ENCODE measurements around the gene CRTAC1.
A peak's percentile ranks its signal among the peaks of the same experiment; 100 is the strongest.

CRTAC1 gene

GRCh38 chr10:97920865-97921264, 109.6 kb downstream of the CRTAC1 start:
- DNase-seq: no peak

- no peak for DNase-seq
Observed at GRCh38 chr10:97919012-97919411, 111.4 kb downstream of the CRTAC1 start.

DNA sequence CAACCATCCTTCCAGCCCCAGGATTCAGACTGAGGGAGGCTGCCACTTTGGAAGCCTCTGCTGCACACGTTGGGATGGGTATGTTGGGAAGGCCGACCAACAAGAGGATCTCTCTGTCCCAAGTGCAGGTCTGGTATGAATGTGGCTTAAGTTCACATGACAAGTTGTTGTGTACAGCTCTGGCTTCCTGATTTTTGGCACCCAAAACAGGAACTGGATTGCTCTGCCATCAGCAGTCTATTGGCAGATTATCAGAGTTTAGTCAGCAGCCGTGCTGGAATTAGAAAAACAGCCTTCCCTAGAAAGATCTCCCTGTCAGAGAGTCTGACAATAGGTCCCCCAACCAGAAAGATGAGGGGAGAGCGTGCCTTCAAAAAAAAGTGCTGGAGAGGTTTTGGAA, 113.8 kb downstream of the CRTAC1 start:
- no peak for DNase-seq

- DNase-seq: no peak
Observed at GRCh38 chr10:97915346-97916131, 114.9 kb downstream of the CRTAC1 start.

DNA sequence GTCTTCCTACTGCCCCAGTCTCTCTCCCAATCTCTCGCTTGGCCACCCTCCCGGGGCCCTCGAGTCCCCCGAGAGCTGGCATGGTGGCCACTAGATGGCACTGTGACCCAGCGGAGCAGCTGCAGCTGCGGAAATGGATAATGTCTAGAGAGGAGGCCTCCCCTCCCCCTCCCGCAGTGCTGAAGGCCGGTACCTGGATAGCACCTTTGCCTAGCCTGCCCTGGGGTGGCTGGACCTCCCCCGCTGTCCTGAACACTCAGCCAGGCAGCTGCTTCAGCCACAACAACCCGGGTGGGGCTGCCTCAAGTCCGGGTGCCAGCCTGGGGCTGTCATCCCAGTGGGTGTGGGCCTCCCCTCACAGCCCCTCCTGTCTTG, 115.6 kb downstream of the CRTAC1 start:
- DNase-seq: peak; percentile 23

DNA sequence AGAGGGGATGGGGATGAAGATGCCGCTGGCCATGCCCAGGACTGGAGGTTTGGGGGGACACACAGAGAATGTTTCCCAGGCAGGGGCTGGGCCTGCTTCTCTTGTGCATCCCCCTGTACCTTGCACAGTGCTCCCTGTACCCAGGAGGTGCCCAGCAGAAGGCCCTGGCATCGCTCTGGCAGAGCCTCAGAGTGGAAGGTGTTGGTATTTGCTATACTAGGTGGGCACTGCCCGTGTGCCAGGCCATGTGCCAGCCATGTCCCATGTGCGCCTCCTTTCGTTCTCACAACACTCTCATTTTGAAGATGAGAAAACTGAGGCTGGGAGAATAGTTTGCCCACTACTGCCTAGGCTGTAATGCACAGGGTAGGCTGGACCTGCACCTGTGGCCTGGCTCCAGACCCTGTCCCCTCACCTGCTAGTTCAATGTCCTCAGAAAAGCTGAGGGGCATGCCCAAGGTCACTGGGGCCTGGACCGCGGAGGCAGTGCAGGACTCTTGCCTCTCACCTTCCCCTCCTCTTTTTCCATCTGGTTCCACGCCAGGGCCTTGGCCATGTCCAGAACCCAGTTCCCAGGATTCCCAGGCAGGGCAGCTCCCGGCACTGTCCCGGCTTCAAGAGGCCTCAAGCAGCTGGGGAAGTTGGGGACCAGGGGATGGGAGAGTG, 116.1 kb downstream of the CRTAC1 start:
- DNase-seq: no peak

GRCh38 chr10:97913614-97914013, 116.8 kb downstream of the CRTAC1 start:
- no peak for DNase-seq

GRCh38 chr10:97913193-97913592, 117.2 kb downstream of the CRTAC1 start:
- DNase-seq: no peak

DNA sequence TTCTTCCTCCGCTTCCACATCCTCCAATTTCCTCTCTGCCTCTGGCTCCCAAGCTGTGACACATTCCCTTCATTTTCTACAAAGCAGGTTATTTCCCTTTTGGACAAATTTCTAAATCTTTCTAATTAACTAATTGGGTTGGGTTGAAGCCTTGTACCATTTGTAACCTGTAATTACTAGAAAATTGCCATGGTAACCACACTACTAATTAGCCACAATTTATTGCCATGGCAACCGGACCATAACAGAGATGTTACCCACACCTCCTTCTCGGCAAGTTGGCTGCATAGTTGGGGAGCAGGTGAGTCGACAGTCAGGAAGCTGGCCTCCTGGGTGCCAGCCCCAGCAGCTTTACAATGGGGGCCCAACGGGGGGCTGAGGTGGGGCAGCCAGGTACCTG, 119.2 kb downstream of the CRTAC1 start:
- no peak for DNase-seq

GRCh38 chr10:97910661-97911060, 119.8 kb downstream of the CRTAC1 start:
- DNase-seq: no peak

GRCh38 chr10:97907830-97908229, 122.6 kb downstream of the CRTAC1 start:
- DNase-seq: no peak

GRCh38 chr10:97907211-97907610, 123.2 kb downstream of the CRTAC1 start:
- no peak for DNase-seq

GRCh38 chr10:97905276-97905675, 125.1 kb downstream of the CRTAC1 start:
- no peak for DNase-seq

GRCh38 chr10:97904576-97904975, 125.8 kb downstream of the CRTAC1 start:
- DNase-seq: no peak

- DNase-seq: no peak
Observed at GRCh38 chr10:97904018-97904381, 126.4 kb downstream of the CRTAC1 start.

GRCh38 chr10:97903128-97904017, 127.0 kb downstream of the CRTAC1 start:
- no peak for DNase-seq

- no peak for DNase-seq
Observed at GRCh38 chr10:97901381-97901780, 129.0 kb downstream of the CRTAC1 start.

GRCh38 chr10:97898429-97898828, 132.0 kb downstream of the CRTAC1 start:
- no peak for DNase-seq

GRCh38 chr10:97896756-97897358, 133.6 kb downstream of the CRTAC1 start:
- no peak for DNase-seq

GRCh38 chr10:97895915-97896314, 134.5 kb downstream of the CRTAC1 start:
- peak; percentile 10 for DNase-seq

DNA sequence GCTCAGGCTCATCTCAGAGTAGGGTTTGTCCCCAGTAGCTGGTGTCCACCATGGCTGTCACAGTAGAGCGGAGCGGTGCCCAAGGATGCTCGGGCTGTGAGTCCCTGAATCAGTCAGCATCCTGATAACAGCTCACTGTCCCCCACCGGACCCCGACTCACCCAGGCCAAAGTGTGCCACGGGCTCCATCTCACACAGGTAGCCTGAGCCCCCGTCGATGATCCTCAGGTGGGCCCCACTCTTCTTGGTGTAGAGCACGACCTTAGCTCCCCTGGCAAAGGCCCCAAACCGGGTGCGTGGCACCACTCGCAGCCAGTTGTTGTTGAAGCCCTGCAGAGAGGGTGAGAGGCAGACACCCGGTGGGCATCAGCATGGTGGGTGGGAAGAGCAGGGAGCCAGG, 135.3 kb downstream of the CRTAC1 start:
- no peak for DNase-seq

GRCh38 chr10:97894092-97894491, 136.3 kb downstream of the CRTAC1 start:
- DNase-seq: no peak

DNA sequence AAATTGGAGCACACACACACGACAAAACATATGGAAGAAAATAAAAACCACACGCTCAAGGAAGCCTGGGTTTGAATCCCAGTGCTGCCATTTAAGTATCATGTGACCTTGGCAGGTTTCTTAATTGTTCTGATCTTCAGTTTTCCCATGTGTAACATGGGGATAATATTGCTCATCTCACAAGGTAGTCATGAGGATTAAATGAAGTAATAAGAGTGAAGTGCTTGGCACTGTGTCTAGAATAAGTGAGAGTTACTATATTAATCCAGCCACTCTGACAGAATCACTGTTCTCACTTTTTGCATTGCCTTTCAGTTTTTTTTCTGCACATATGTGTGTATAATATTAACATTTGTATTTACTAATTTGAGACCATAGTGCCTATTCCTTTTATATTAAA, 137.5 kb downstream of the CRTAC1 start:
- DNase-seq: no peak
